Liver (tissue), 9 donors: Measurements from ENCODE around the gene TTC28. TPM values are rescaled to one million over a fixed set of nuclear protein-coding genes. Genes with fewer than 3 reads are reported as not detected.

ENCODE experiments used
- DNase-seq: peaks from one replicate; pipeline ENCODE4 v3.0.0-alpha.2; 2017; ENCODE audit warnings: low spot score
- H3K27ac ChIP-seq, 2 donors: one replicate each; pipeline ENCODE4 v1.7.0; 2013; ENCODE audit warnings: inconsistent platforms in 2 of 2, low read length in 2 of 2, control low read depth in 1 of 2, low read depth in 1 of 2, mild to moderate bottlenecking in 1 of 2
- H3K27me3 ChIP-seq, 4 donors: one replicate each; pipeline versions ENCODE4 v1.6.1 to v1.7.0; 2013; ENCODE audit warnings: low read length in 3 of 4, inconsistent platforms in 1 of 4, mild to moderate bottlenecking in 1 of 4, moderate library complexity in 1 of 4; ENCODE audit not compliant: control insufficient read depth in 4 of 4, insufficient read depth in 4 of 4
- H3K36me3 ChIP-seq, 4 donors: one replicate each; pipeline versions ENCODE4 v1.6.1 to v1.7.0; 2013; ENCODE audit warnings: low read length in 3 of 4, mild to moderate bottlenecking in 3 of 4, low read depth in 1 of 4, moderate library complexity in 1 of 4; ENCODE audit not compliant: control insufficient read depth in 4 of 4, insufficient read depth in 3 of 4
- H3K4me1 ChIP-seq, 4 donors: one replicate each; pipeline versions ENCODE4 v1.6.1 to v1.7.0; 2013; ENCODE audit warnings: low read length in 3 of 4, mild to moderate bottlenecking in 3 of 4, moderate library complexity in 1 of 4; ENCODE audit not compliant: control insufficient read depth in 4 of 4, insufficient read depth in 4 of 4
- H3K4me3 ChIP-seq, 3 donors: one replicate each; pipeline versions ENCODE4 v1.6.1 to v1.7.0; 2013; ENCODE audit warnings: low read length in 3 of 3, control low read depth in 1 of 3, low read depth in 1 of 3, mild to moderate bottlenecking in 1 of 3
- H3K9ac ChIP-seq, 2 donors: one replicate each; pipeline ENCODE4 v1.7.0; 2013; ENCODE audit warnings: low read length in 2 of 2, mild to moderate bottlenecking in 2 of 2, moderate library complexity in 2 of 2, control low read depth in 1 of 2, low read depth in 1 of 2
- H3K9me3 ChIP-seq, 4 donors: one replicate each; pipeline versions ENCODE4 v1.6.1 to v1.7.0; 2013; ENCODE audit warnings: low read length in 3 of 4; ENCODE audit not compliant: control insufficient read depth in 4 of 4
- ATF3 ChIP-seq: IDR thresholded peaks from 2 replicates; pipeline ENCODE4 v1.6.1; 2016; ENCODE audit warnings: antibody characterized with exemption
- CTCF ChIP-seq: fragments of 150-350 bp; IDR thresholded peaks from 2 replicates; pipeline ENCODE4 v1.5.1; 2017; ENCODE audit warnings: improper control_type of control experiment, low read depth, low read length; ENCODE audit not compliant: missing input control
- EGR1 ChIP-seq, 2 donors: IDR thresholded peaks; 2 replicates each; pipeline ENCODE4 v1.6.1; 2016 to 2018; ENCODE audit warnings: antibody characterized with exemption in 2 of 2, low read depth in 2 of 2
- FOXA1 ChIP-seq: IDR thresholded peaks from 2 replicates; pipeline ENCODE4 v1.6.1; 2016; ENCODE audit warnings: antibody characterized with exemption
- FOXA2 ChIP-seq: IDR thresholded peaks from 2 replicates; pipeline ENCODE4 v1.6.1; 2016; ENCODE audit warnings: antibody characterized with exemption
- GABPA ChIP-seq, 2 donors: IDR thresholded peaks in 1 of 2; conservative IDR thresholded peaks in 1 of 2; 2 replicates each; pipeline ENCODE4 v1.6.1; 2016; ENCODE audit warnings: antibody characterized with exemption in 2 of 2, mild to moderate bottlenecking in 1 of 2, moderate library complexity in 1 of 2
- HNF4A ChIP-seq, 2 donors: conservative IDR thresholded peaks; 2 replicates each; pipeline ENCODE4 v1.6.1; 2016; ENCODE audit warnings: antibody characterized with exemption in 2 of 2, mild to moderate bottlenecking in 2 of 2
- HNF4G ChIP-seq: IDR thresholded peaks from 2 replicates; pipeline ENCODE4 v1.6.1; 2016; ENCODE audit warnings: antibody characterized with exemption
- JUND ChIP-seq, 2 donors: IDR thresholded peaks; 2 replicates each; pipeline ENCODE4 v1.6.1; 2016; ENCODE audit warnings: antibody characterized with exemption in 2 of 2
- MAX ChIP-seq: IDR thresholded peaks from 2 replicates; pipeline ENCODE4 v1.6.1; 2016; ENCODE audit warnings: antibody characterized with exemption
- NR2F2 ChIP-seq: IDR thresholded peaks from 2 replicates; pipeline ENCODE4 v1.6.1; 2016; ENCODE audit warnings: antibody characterized with exemption
- RAD21 ChIP-seq, 2 donors: IDR thresholded peaks; 2 replicates each; pipeline ENCODE4 v1.6.1; 2016; ENCODE audit warnings: antibody characterized with exemption in 2 of 2, mild to moderate bottlenecking in 2 of 2
- REST ChIP-seq: IDR thresholded peaks from 2 replicates; pipeline ENCODE4 v1.6.1; 2016; ENCODE audit warnings: antibody characterized with exemption, mild to moderate bottlenecking
- RXRA ChIP-seq, 2 donors: IDR thresholded peaks; 2 replicates each; pipeline ENCODE4 v1.6.1; 2017 to 2018; ENCODE audit warnings: antibody characterized with exemption in 2 of 2, mild to moderate bottlenecking in 1 of 2
- SP1 ChIP-seq: IDR thresholded peaks from 2 replicates; pipeline ENCODE4 v1.6.1; 2018; ENCODE audit warnings: antibody characterized with exemption, mild to moderate bottlenecking
- YY1 ChIP-seq: IDR thresholded peaks from 2 replicates; pipeline ENCODE4 v1.6.1; 2016; ENCODE audit warnings: antibody characterized with exemption, mild to moderate bottlenecking
- ZBTB33 ChIP-seq: IDR thresholded peaks from 2 replicates; pipeline ENCODE4 v1.6.1; 2016; ENCODE audit warnings: antibody characterized with exemption
- WGBS: extraction: QIAGEN DNeasy Blood & Tissue Kit; methylation state at CpG from one replicate; pipeline ENCODE4 v1.1.7; 2013; 5-methylcytosine and 5-hydroxymethylcytosine counted together
- polyA plus RNA-seq, 2 donors: library from polyadenylated mRNA; stranded (reverse) in 1 of 2; unstranded in 1 of 2; fragments of 200-250 nt in 1 of 2; fragments of >200 nt in 1 of 2; fragmentation: Nextera tagmentation in 1 of 2; extraction: Ambion mirVana in 1 of 2; gene quantifications; one replicate each; pipeline versions ENCODE4 v1.2.1 to v1.2.3, GENCODE V29; 2013 to 2015
- total RNA-seq, 2 donors: library from RNA; depleted of rRNA; stranded (reverse); fragments of >200 nt; gene quantifications; one replicate each; pipeline ENCODE4 v1.2.3, GENCODE V29; 2014
- donor health status: healthy.
- donor health status: healthy.
- donor health status: healthy.
- donor health status: healthy.
- donor health status: healthy.

Gene TTC28
- total and polyA plus RNA-seq, 4 donors: 4.2 to 19.4 (median 5.9) TPM

GRCh38 chr22:28597665-28598064, 82.0 kb downstream of the TTC28 start:
- WGBS: 90% methylated on average over 3 of the region's 3 CpGs
- peaks cover 0 to 13% (median 5%) of the 10 kb centered on the region in 4 donors for H3K4me1 ChIP-seq

More at GRCh38 chr22:28597665-28598064, 82.0 kb downstream of the TTC28 start:
- no peaks in the 10 kb centered on the region for H3K9me3 ChIP-seq
- H3K36me3 ChIP-seq: no peaks in the 10 kb centered on the region
- no peaks in the 10 kb centered on the region for H3K27me3 ChIP-seq
- DNase-seq: no peak
- no peak overlapping the region for H3K27ac ChIP-seq
- no peak overlapping the region for H3K9ac ChIP-seq
- no peak overlapping the region for H3K4me3 ChIP-seq
- TF ChIP-seq MAX (no peak), HNF4G (no peak), HNF4A (conservative IDR thresholded peaks at IDR 0.05) (no peak), YY1 (no peak), RXRA (IDR thresholded peaks at IDR 0.05) (no peak), FOXA2 (no peak), REST (no peak), NR2F2 (no peak), EGR1 (IDR thresholded peaks at IDR 0.05; ENCODE audit: low read depth in 2 of 2) (no peak), SP1 (no peak), CTCF (no peak), ZBTB33 (no peak), FOXA1 (no peak), GABPA (IDR thresholded peaks at IDR 0.05 in 1 of 2, conservative IDR thresholded peaks at IDR 0.05 in 1 of 2) (no peak), ATF3 (no peak), JUND (IDR thresholded peaks at IDR 0.05) (no peak), RAD21 (IDR thresholded peaks at IDR 0.05) (no peak)
